Measurements from ENCODE around the gene TFPI. TPM values are rescaled to one million over a fixed set of nuclear protein-coding genes. Genes with fewer than 3 reads are reported as not detected.

Gene TFPI
- polyA plus RNA-seq, 4 donors, result 41.9 to 53.9 (median 47.7) TPM

- DNase-seq (ENCODE audit: low read depth in 4 of 4, low spot score in 3 of 4), result no peak
These were observed 130.1 kb downstream of the TFPI start for GRCh38 chr2:187424146-187424545.

GRCh38 chr2:187422282-187422681 is 132.0 kb downstream of the TFPI start:
- DNase-seq (ENCODE audit: low read depth in 4 of 4, low spot score in 3 of 4), result no peak

GRCh38 chr2:187421519-187421918 is 132.7 kb downstream of the TFPI start:
- DNase-seq (ENCODE audit: low read depth in 4 of 4, low spot score in 3 of 4), result no peak

GRCh38 chr2:187419808-187420207 is 134.4 kb downstream of the TFPI start:
- peak in 1 of 4 donors; percentile 36 for DNase-seq (ENCODE audit: low read depth in 4 of 4, low spot score in 3 of 4)

- DNase-seq (ENCODE audit: low read depth in 4 of 4, low spot score in 3 of 4), result no peak
These were observed 138.8 kb downstream of the TFPI start for GRCh38 chr2:187415449-187415848.

Other genes starting within 250 kb of the TFPI start
- gene CALCRL, start 106.2 kb downstream of the TFPI start, polyA plus RNA-seq (ENCODE audit: insufficient read length in 4 of 4), result 10 to 100 TPM; 44.8 to 61.6 (median 56.2) TPM